Ishikawa (cell line): ENCODE measurements around the gene FBXO8.

Experiments used
- CEBPB ChIP-seq: IDR thresholded peaks from 2 replicates; pipeline ENCODE4 v1.6.1; 2012
- CREB1 ChIP-seq: IDR thresholded peaks from 2 replicates; pipeline ENCODE4 v1.6.1; 2012; ENCODE audit warnings: low read depth
- EGR1 ChIP-seq: IDR thresholded peaks from 2 replicates; pipeline ENCODE4 v1.6.1; 2012
- EP300 ChIP-seq: IDR thresholded peaks from 2 replicates; pipeline ENCODE4 v1.6.1; 2012; ENCODE audit warnings: borderline replicate concordance
- FOXM1 ChIP-seq: IDR thresholded peaks from 2 replicates; pipeline ENCODE4 v1.6.1; 2012; ENCODE audit warnings: low read depth, borderline replicate concordance
- NFIC ChIP-seq: IDR thresholded peaks from 2 replicates; pipeline ENCODE4 v1.6.1; 2012
- RAD21 ChIP-seq: IDR thresholded peaks from 2 replicates; pipeline ENCODE4 v1.6.1; 2012; ENCODE audit warnings: low read depth
- TAF1 ChIP-seq: IDR thresholded peaks from 2 replicates; pipeline ENCODE4 v1.6.1; 2012; ENCODE audit warnings: low read depth, mild to moderate bottlenecking
- TCF12 ChIP-seq: IDR thresholded peaks from 2 replicates; pipeline ENCODE4 v1.6.1; 2012; ENCODE audit warnings: low read depth
- TEAD4 ChIP-seq: IDR thresholded peaks from 2 replicates; pipeline ENCODE4 v1.6.1; 2012
- YY1 ChIP-seq: IDR thresholded peaks from 2 replicates; pipeline ENCODE4 v1.6.1; 2012; ENCODE audit warnings: low read depth
- ZBTB7A ChIP-seq: IDR thresholded peaks from 2 replicates; pipeline ENCODE4 v1.6.1; 2012; ENCODE audit warnings: low read depth
- TF ChIP-seq, protein P1 (sequence below): IDR thresholded peaks from 2 replicates; pipeline ENCODE4 v1.6.1; 2012
- TF ChIP-seq, protein P2 (sequence below): IDR thresholded peaks from 2 replicates; pipeline ENCODE4 v1.6.1; 2012; ENCODE audit warnings: low read depth, mild to moderate bottlenecking
- TF ChIP-seq, protein P3 (sequence below): IDR thresholded peaks from 2 replicates; pipeline ENCODE4 v1.6.1; 2012

Gene FBXO8

DNA sequence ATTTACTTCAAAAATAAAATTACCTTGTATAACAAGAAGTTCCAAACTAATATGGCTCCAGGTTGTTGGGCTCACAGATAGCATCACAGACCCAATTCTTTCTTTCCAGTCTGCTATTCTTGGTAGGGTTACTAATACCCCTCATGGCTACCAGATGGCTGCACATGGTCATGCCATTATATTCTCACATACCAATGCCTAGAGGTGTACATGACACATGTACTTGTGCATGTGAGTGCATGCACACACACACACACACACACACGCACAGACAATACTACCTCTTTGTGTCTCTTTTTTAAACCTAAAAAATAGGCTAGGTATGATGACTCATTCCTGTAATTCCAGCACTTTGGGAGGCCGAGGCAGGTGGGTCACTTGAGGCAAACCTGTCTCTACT is 31.1 kb downstream of the FBXO8 start:
- TF ChIP-seq YY1, result no peak
- TF ChIP-seq, protein P1, sequence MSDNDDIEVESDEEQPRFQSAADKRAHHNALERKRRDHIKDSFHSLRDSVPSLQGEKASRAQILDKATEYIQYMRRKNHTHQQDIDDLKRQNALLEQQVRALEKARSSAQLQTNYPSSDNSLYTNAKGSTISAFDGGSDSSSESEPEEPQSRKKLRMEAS, result no peak
- no peak for TF ChIP-seq RAD21
- TF ChIP-seq, protein P2, sequence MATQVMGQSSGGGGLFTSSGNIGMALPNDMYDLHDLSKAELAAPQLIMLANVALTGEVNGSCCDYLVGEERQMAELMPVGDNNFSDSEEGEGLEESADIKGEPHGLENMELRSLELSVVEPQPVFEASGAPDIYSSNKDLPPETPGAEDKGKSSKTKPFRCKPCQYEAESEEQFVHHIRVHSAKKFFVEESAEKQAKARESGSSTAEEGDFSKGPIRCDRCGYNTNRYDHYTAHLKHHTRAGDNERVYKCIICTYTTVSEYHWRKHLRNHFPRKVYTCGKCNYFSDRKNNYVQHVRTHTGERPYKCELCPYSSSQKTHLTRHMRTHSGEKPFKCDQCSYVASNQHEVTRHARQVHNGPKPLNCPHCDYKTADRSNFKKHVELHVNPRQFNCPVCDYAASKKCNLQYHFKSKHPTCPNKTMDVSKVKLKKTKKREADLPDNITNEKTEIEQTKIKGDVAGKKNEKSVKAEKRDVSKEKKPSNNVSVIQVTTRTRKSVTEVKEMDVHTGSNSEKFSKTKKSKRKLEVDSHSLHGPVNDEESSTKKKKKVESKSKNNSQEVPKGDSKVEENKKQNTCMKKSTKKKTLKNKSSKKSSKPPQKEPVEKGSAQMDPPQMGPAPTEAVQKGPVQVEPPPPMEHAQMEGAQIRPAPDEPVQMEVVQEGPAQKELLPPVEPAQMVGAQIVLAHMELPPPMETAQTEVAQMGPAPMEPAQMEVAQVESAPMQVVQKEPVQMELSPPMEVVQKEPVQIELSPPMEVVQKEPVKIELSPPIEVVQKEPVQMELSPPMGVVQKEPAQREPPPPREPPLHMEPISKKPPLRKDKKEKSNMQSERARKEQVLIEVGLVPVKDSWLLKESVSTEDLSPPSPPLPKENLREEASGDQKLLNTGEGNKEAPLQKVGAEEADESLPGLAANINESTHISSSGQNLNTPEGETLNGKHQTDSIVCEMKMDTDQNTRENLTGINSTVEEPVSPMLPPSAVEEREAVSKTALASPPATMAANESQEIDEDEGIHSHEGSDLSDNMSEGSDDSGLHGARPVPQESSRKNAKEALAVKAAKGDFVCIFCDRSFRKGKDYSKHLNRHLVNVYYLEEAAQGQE, result no peak
- no peak for TF ChIP-seq FOXM1

DNA sequence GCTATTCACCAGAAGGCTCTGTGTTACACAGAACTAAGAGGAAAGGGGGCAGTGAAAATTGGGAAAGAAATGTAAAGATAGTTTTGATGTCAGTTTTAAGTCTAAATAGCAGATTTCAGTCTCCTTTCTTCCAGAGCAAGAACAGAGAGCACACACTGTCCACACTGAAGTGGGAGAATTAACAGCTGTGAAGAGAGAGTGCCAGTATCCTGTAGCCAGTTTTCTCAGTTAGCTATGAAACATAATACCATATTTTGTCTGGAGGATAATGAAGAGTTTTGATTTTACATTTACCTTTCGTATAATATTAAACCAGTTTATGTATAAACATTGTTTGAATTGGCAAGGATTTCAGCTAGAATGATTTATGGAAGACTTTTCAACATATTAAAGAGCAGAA is 35.1 kb downstream of the FBXO8 start:
- no peak for TF ChIP-seq RAD21
- TF ChIP-seq YY1, result no peak

DNA sequence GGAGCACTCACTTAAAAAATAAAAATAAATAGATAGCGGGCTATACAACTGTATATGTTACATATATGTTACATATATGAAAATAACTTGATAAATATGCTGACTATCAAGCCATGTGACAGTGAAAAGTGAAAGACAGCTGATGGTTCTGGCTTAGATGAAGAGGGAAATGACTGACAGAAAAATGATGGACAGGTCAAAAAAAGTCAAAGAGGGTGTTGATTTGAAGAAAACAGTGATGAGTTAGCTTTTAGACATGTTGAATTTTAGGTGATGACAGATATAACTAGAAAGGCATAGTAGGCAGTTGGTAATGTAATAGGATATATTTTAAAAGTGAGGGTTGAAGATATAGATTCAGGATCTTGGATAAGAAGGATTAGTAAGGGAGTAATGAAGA is 37.8 kb downstream of the FBXO8 start:
- TF ChIP-seq TEAD4, result no peak
- no peak for TF ChIP-seq RAD21
- TF ChIP-seq, protein P3, sequence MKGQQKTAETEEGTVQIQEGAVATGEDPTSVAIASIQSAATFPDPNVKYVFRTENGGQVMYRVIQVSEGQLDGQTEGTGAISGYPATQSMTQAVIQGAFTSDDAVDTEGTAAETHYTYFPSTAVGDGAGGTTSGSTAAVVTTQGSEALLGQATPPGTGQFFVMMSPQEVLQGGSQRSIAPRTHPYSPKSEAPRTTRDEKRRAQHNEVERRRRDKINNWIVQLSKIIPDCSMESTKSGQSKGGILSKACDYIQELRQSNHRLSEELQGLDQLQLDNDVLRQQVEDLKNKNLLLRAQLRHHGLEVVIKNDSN, result no peak

DNA sequence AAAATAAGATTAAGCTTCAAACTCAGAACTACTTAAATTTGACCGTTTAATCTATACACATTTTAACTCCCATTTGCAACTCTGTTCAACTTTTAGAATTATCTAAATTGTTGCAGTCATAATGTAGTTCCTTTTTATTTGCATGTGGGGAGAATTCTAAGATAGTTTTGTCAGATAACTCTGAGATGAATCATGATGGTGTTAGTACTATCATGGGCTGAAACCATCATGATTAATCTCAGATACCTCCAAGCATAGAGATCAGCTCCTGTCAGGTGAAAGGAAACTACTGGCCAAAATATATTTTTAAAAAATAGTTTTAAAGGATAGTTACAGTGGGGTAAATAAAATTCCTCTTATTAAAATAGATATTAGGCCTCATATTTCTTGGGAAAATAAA is 39.0 kb downstream of the FBXO8 start:
- TF ChIP-seq TCF12, result no peak
- TF ChIP-seq CREB1, result no peak
- TF ChIP-seq YY1, result no peak
- no peak for TF ChIP-seq FOXM1
- TF ChIP-seq, protein P1, result no peak
- TF ChIP-seq NFIC, result no peak
- TF ChIP-seq EGR1, result no peak
- TF ChIP-seq ZBTB7A, result no peak

DNA sequence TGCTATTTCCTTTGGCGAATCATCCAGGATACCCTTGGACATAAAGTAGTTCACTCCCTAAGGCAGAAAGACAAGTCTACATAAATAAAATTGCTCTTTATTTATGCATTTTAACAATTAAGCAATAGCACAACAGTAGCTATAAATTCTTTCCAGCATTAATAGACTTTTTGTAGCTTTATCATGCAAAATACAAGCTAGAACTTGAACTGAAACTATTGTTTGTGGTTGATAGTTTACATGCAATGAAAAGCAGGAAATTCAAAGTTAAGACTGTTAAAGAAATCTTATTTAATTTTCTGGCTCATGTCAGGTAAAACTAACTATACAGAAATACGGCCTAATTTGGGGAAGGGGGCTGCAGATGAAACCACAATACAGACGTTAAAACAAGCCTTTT is 42.3 kb downstream of the FBXO8 start:
- TF ChIP-seq, protein P1, result no peak
- no peak for TF ChIP-seq CEBPB
- TF ChIP-seq TEAD4, result no peak
- TF ChIP-seq YY1, result no peak
- TF ChIP-seq CREB1, result no peak
- TF ChIP-seq RAD21, result no peak
- no peak for TF ChIP-seq EGR1
- TF ChIP-seq FOXM1, result no peak
- no peak for TF ChIP-seq TAF1
- TF ChIP-seq ZBTB7A, result no peak

DNA sequence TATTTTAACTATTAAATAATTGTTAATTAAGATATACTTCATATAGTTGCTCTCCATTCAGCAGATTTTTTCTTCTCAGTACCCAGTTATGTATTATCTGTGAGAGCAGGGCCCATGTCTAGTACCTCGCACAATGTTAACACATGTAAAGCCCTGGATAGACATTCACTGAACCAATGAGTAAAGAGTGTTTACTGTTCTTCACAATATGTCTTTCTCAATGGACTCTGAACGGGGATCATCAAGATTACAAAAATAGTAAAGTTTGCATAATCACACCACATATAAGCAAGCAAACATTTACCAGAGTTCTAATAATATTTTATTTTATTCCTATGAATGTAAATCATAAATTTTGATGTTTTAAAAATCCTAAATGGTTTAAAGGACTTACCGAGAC is 47.1 kb downstream of the FBXO8 start:
- no peak for TF ChIP-seq ZBTB7A
- TF ChIP-seq, protein P2, result no peak
- no peak for TF ChIP-seq EGR1
- TF ChIP-seq TCF12, result no peak
- TF ChIP-seq, protein P3, result no peak
- TF ChIP-seq CREB1, result no peak
- no peak for TF ChIP-seq FOXM1
- no peak for TF ChIP-seq NFIC
- no peak for TF ChIP-seq EP300
- no peak for TF ChIP-seq TAF1
- no peak for TF ChIP-seq YY1
- no peak for TF ChIP-seq CEBPB
- TF ChIP-seq, protein P1, result no peak
- no peak for TF ChIP-seq TEAD4
- TF ChIP-seq RAD21, result no peak

DNA sequence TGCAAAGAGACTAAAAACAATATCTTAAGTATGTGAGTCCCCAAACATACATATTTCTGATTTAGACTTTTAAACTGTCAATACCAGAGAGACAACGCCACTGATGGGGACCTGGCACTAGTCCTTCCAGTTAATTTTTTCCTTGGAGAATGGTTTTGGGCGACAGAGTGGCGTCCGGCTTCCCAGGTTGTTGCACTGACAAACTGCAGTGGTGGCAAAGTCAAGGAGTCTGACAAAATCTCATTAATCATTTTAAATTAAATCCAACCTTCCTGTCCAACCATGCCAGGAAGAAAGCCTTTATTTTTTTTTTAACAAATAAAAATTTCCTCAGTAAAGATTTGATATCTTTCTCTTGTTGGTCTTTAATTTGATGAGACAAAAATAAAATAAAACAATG is 52.8 kb downstream of the FBXO8 start:
- TF ChIP-seq, protein P3, result no peak
- no peak for TF ChIP-seq EGR1
- TF ChIP-seq EP300, result no peak
- TF ChIP-seq CREB1, result no peak
- TF ChIP-seq CEBPB, result no peak
- no peak for TF ChIP-seq RAD21
- TF ChIP-seq, protein P2, result no peak
- no peak for TF ChIP-seq TAF1
- no peak for TF ChIP-seq NFIC
- no peak for TF ChIP-seq TEAD4
- TF ChIP-seq TCF12, result no peak
- TF ChIP-seq, protein P1, result no peak
- no peak for TF ChIP-seq FOXM1
- no peak for TF ChIP-seq ZBTB7A
